Stimulated activated CD4-positive, alpha-beta T cell treated with anti-CD3 and anti-CD28 coated beads, Interleukin-4, amount 100 ng/mL, for 48 hours (primary cell): Measurements from ENCODE around the gene PLXNB2.
"Not testable (repeated sequence)": the region's sequence is repeated elsewhere in the genome, so short reads cannot be mapped to it uniquely, and the experiment has no call there.

Source experiments
- DNase-seq, 2 donors: peaks; one replicate each; pipeline ENCODE4 v3.0.0-alpha.2; 2020; ENCODE audit warnings: low read depth in 2 of 2

Gene PLXNB2

DNA sequence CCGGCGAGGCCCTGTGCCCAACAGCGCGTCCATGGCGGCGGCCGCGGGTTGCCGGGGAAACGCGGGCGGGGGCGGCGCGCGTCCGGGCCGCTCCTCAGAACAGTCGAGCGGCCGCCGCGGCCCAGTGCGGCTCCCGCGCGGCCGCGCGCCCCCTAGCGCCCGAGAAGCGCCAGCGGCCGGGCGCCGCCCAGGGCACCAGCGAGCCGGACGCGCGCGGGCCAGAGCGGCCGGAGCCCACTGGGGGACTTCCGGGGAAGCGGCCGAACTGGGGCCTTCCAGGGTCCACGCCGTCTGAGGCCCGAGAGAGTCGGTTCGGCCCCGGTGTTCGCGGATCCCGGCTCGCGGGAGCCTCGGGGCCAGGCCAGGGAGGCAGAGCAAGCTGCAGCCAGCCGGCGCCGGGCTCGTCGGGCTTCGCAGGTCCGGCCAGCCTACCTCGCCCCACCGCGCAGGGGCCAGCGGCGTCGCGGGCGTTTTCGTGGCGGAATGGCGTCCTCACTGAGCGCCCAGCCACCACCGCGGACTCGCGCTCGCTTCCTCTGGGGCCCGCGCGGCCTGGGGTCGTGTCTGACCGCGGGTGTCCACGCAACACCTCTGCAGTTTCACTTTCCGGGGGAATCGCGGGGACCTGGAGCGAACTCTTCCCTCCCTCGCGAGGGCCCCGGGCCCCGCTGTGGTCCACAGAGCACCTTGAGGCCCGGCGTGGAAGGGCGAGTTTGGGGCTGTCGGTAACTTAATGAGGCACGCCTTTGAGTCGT is 19.7 kb upstream of the PLXNB2 start, which contains the start of gene DENND6B:
DENND6B (minus strand) TSS at position 57 of the 755 bp plus-strand sequence; CDS start at position 33, 24 bp downstream.
- DNase-seq: peak; percentile 51 to 59

DNA sequence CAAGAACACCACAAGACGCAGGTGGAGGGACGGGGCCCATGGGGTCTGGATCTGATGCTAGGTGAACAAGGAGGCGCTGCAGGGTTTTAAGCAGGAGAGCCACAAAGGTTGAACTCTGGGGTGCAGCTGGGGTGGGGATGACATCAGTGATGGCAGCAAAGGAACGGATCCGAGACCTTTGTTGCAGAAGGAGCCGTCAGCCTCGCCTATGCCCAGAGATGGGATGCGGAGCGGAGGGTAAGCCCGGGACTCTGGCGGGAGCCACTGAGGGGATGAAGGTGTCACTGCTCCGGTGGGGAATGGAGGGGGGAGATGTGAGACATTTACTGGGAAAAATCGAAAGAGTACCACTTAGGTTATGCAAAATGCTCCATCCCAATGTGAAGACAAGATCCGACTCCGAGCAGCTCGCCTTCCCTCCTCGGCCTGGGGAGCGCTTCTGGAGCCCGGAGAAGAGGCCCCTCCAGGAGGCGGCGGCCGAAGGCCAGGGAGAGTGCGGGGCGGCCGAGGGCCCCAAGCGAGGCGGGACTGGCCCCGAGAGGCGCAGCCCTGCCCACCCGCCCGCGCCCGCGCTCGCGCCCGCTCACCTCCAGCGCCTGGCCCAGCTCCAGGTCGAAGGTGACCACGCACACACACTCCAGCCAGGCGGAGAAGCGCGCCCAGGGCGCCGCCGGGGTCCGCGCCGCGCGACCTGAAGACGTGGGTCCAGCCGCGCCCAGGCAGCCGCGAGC is 18.9 kb upstream of the PLXNB2 start:
- DNase-seq: no peak

DNA sequence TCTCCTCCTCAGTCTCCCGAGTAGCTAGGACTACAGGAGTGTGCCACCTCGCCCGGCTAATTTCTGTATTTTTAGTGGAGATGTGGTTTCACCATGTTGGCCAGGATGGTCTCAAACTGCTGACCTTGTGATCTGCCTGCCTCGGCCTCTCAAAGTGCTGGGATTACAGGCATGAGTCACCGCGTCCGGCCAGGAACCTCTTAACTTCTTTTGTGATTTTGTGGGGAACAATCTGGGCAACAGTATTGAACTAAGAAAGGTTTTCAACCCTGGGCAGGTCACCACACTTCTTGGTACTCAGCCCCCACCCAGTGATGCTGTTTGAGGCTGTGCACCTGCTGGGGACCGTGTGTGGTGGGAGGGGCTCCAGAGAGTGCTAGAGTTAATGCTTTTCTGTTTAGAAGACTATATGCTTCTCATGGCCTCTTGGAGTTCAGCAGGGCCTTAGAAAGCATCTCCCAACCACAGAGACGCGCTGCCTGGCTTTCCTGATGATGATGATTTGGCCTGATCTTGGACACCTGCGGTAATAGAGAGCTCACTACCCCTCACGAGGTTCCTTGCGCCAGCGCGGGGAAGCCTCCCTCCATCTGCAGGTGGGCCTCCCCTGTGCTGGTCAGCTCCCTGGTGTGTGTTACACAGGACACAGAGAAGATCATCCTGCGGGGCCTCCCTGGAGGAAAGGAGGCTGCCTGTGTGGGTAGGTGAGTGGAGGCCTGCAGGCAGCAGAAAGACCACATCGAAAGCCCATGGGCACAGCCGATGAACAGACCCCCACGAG is 18.2 kb upstream of the PLXNB2 start:
- no peak for DNase-seq

DNA sequence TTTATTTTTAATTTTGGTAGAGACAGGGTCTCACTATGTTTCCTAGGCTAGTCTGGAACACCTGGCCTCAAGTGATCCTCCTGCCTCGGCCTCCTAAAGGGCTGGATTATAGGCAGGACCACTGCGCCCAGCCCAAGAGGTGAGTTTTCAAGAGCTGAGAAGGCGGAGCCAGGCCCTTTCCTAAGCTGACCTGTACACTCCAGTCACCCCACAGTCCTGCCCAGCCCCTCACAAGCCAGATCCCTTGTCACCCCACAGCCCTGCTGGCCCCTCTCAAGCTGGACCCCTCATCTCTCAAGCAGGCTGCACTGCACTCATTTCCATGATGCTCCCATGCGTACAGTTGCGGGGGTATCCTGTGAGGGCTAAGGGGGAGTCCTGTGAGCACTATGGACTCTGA is 16.5 kb upstream of the PLXNB2 start:
- DNase-seq: no peak

DNA sequence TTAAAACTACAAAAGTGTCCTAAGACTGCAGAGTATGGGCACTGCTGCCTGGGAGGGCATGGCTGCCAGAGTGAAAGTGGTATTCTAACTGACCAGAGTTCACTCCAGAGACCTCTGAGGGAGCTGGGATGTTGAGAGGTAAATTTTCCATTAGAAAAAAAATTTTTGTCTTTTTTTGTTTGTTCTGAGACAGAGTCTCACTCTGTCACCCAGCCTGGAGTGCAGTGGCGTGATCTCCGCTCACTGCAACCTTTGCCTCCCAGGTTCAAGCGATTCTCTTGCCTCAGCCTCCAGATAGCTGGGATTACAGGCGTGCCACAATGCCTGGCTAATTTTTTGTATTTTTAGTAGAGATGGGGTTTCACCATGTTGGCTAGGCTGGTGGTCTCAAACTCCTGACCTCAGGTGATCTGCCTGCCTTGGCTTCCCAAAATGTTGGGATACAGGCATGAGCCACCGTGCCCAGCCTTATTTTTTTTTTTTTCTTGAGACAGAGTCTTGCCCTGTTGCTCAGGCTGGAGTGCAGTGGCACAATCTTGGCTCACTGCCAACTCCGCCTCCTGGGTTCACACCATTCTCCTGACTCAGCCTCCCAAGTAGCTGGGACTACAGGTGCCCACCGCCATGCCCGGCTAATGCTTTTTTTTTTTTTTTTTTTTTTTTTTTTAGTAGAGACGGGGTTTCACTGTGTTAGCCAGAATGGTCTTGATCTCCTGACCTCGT is 15.1 kb upstream of the PLXNB2 start:
- not testable (repeated sequence) for DNase-seq

DNA sequence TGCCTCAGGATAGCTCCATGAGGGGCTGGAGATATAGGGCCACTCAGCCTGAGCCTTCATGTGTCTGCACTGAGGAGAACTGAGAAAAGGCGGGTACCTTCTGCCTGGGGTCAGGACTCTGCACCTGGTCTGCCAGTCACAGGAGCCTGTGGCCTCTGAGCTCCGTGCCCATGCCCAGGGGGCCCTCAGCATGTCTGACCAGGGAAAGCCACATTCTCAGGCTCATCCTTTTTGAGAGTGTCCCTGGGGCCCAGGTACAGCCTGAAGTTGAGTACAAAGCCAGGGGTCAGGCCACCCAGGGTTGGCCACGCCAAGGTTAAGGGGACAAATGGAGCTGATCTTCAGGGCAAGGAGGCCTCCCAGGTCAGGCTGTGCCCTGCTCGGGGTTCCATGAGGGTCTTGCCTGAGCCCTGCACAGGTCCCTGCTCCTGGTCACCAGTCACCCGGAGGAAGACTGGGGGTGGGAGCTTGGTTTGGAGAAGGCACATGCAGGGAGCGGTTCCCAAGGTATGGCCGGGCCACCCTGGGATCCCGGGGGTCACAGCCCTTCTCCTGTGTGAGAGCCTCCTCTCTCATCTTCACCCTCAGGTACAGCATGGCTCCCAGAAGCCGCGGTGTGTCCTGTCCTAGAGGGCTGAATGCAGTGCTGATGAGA is 13.4 kb upstream of the PLXNB2 start:
- DNase-seq: no peak

DNA sequence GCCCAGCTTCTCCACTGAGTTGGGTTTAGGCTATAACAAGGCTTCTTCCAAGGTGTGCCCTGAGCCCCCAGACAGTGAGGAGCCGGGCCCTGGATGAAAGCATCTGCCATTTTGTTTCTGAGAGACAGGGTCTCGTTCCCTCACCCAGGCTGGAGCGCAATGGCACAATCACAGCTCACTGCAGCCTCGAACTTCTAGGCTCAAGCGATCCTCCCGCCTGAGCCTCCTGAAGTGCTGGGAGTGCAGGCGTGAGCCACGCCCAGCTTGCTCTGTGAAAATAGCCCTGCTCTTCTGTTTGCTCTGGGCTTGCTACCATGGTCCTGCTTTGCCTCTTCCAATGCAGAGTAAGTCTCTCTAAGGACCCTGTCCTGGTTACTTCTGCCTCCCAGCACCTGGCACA is 12.7 kb upstream of the PLXNB2 start:
- no peak for DNase-seq

DNA sequence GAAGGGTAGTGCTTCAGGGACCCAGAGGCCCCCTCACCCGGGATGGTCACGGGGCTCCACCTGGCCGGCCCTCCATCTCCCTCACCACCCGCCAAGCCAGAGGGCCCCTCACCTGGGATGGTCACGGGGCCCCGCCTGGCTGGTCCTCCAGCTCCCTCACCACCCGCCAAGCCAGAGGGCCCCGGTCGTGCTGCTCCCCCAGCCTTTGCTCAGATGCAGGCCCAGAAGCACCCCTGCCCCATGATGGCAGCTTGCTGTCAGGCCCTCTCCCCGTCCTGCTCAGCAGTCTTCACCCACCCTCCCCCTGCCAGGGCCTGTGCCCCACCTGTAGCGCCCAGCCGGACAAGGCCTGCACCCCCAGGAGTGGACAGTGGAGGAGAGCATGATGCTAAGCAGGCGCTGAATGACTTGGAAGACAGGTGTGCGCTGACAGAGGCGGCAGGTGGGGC is 12.1 kb upstream of the PLXNB2 start:
- no peak for DNase-seq

DNA sequence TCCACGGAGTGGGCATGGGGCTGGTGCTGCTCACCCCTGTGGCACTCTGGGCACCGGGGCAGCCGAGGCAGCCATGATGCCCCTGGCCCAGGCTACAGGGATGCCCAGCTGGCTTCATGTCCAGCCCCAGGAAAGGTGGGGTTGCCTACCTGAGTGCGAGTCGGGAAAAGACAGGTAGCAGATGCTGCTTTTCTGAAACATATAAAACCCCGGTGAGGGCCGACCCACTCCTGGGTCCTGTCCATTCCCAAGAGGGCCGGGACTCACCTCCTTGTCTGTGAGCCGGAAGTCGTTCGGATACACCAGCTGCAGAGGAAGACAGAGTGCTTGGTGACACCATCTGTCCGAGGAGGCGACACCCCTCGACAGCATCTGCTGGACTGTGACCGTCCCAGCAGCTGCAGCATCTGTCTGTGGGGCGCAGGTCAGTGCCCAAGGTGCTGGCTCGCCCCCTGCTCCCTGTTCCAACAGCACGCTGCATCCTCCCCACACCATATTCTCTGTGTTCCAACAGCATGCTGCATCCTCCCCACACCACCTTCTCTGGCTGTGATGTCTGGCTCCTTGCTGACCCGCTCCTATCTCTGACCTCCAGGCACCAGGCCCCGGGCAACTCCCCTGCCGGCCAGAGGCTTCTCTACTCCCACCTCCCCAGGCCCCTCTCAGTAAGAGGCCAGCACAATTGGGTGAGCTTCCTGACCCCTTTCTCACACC is 11.4 kb upstream of the PLXNB2 start:
- no peak for DNase-seq

DNA sequence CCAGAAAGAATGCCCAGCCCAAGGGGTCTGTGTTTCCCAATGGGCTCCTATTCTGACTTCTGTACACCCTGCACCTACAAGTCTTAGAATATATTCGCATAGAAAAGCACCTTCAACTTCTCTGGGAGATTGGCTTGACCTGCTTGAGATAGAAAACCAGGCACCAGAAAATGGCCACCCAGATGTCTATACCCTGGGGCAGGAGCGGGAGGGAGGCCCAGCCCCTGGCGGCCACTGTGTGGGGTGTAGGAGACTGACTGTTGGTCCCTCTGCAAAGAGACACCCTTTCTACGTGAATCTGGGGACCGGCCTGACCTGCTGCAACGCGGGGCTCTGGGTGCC is 10.9 kb upstream of the PLXNB2 start:
- no peak for DNase-seq

DNA sequence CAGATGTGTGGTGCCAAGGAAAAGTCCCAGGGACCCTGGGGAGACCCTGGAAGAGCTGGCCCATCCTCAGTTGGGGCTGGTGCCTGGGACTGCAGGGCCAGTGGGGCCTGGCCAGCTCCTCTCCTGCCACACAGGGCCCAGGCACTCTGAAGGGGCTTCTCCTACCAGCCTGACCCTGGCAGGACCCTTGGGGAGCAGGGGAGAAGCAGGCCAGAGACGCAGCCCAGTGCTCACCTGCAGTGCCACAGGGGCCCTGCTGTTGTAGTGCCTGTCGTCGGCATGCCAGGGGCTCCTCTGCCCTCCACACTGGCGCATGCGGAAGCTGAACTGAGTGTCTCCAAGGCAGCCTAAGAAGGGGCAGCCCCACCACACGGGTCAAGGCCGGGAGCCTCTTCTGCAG is 10.2 kb upstream of the PLXNB2 start:
- DNase-seq: no peak

DNA sequence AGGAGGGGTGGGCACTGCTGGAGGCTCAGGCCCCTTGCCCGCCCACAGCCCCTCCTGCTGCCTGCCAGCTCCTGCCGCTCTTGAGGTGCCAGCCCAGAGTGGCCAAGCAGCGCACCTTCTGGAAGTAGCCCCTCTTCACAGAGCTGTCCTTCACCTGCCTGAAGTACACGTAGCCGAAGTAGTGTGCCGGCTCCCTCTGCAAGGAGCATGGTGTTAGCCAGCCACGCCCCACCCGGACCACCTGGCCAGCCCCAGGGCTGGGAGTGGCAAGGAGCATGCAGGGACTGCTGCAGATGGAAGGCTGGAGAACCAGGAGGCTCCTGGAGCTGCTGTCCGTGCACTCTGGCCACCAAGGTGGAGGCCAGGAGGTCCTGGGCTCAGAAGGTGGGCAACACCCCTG is 9.7 kb upstream of the PLXNB2 start:
- DNase-seq: no peak

DNA sequence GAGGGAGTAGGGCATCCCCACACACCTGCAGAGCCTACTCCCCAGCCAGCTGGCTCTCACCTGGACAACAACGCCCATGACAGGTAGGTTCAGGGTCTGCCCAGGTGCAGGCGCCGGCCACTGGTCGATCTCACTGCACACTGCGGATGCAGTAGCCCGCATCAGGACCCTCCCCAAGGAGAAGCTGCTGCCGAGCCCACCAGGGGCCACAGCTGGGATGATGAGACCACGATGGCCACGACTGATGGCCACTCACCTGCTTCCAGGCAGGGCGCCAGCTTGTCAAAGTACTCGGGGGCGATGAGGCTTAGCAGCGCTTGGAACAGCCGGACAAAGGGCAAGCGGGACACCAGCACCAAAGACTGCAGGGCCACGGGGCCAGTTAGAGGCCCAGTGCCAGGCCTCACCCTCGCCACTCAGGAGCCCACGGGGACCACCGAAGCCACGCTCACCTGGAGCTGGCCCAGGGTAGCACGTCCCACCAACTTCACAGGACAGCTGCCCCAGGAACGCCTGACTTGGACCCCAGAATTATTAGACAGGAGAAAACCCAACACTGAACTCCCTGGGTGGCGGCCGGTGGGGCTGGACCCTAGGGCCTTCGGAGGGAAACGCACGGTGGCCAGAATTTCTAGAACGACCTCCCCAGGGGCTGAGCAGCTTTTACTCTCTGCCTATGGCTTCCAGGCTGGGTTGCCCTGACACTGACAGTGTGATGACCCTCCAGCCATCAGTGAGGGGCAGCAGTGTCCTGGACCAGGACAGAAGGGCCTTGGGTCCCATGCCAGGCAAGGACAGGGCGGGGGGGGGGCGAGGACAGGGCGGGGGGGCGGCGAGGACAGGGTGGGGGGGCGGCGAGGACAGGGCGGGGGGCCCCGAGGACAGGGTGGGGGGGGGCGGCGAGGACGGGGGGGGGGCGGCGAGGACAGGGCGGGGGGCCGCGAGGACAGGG is 8.9 kb upstream of the PLXNB2 start:
- DNase-seq: no peak

DNA sequence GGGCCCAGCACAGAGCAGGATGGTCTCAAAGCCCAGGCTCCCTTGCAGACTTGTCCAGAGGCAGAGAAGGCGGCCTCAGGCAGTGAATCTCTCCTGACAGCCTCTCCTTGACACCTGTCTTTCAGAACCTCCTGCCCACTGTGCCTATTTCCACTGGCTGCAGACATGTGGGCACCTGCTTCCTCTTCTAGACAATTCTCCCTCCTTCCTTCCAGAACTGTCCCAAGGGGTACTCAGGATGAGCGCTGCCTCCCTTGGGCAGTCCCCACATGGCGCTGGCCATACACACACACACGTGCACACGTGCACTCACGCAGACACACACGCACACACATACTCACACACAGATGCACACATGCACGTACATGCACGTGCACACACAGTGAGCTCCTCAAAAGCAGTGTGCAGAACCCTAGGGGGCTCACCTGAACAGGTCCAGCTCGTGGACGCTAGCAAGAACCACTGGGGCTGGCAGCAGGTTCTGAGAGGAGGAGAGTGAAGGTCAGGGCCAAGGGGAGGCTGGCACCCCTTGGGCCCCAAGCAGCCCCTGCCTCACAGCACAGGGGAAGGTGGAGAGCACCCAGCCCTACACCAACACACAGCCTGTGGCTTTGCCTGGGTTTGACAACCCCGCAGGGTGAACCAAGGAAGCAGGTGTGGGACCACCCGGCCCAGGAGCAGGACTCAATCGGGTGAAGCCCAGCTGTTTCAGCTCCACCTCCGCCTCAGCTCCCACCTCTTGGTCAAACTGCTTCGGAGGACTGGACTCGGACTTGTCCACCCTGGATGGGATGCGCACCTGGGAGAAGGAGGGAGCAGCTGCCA is 8.1 kb upstream of the PLXNB2 start:
- no peak for DNase-seq

DNA sequence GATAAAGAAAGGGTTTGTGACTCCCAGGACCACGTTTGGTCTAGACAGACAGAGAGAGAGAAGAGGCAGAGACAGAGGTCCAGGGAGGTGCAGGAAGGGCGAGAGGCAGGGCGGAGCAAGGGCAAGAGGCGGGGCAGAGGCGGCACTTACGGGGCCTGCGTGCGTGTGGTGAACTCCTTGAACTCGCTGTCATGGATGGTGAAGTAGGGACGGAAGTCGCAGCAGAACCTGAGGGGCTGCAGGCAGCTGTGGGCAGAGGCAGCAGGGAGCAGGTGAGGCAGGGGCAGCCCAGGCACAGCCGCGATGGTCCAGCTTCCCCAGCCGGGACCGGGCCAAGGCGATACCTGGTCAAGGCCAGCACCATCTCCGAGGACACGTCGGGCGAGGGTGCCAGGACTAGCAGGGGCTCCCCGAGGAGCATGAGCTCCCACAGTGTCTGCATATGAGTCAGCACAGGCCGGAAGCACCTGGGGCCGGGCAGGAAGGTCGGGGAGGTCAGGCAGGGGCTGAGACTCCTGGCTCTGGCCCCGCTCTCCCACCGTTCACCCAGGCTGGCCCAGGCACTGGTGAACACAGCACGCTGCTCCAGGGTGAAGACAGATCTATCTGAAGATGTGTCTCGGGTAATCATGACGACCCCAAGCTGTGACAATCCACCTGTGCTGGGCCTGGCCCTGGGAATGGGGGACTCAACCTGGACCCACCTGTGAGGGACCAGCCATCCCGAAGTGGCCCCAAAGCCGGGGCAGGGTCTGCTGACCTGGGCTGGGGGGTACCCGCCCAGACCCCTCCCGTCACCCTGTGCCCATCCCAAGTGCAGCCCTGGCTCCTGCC is 7.2 kb upstream of the PLXNB2 start:
- peak; percentile 67 to 74 for DNase-seq

DNA sequence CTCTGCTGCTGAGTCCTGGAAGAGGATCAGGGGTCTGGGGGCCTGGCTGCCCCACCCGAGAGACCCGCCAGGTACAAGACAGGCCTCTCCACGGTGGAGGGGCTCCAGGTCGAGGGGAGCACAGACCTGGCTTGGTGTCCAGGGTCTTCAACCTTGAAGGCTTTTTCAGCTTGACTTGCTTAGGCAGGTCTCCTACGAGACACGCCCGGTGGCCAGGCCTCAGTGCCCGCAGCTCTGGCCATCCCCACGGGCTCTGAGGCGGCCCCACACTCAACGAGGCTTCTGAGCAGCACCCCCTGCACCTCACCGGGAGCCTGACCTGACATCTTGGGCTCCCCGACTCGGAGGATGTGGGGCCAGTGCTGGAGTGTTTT is 6.6 kb upstream of the PLXNB2 start:
- DNase-seq: no peak

DNA sequence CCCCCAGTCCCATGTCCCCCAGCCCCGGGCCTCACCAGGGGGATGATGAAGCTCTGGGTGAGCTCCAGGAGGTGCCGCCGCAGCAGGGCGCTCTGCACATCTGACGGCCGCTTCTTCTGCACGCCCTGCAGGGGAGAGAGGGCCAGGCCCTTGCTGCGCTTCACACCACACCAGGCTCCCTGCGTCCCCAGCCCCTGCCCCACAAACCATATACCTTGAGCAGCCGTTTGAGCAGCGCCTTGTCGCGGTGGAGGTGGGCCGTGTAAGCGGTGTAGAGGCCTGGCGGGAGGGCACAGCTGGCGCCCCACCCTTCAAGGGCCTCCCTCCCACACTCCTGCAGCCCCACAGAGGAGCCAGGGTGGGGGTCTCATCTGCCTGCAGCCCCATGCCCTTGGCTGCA is 6.2 kb upstream of the PLXNB2 start:
- no peak for DNase-seq

DNA sequence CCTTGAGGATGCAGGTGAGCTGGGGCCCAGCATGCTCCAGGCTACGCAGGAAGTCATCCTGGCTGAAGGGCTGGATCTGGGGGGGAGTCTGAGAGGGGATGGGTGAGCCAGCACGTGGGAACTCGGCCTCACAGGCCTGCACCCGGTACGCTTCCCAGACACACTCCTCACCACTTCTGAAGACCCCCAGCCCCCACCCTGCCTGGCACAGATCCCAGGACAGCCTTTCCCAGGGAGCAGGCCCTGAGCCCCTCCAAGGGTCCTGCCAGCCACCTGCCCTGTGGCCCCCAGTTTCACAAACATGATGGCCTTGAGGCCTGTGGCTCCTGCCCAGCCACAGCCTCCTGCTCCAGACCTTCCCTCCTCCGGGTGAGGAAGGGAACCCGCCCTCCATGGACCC is 5.6 kb upstream of the PLXNB2 start:
- no peak for DNase-seq
